Sigmoid colon (tissue), 7 donors: ENCODE measurements around the gene DNAJC3. TPM values are rescaled to one million over a fixed set of nuclear protein-coding genes. Genes with fewer than 3 reads are reported as not detected.

Experiments used
- DNase-seq: peaks from one replicate; pipeline ENCODE4 v3.0.0-alpha.2; 2019
- H3K27ac ChIP-seq, 4 donors: fragments of 200-600 bp; sonication (generic); one replicate each; pipeline ENCODE4 v1.5.1; 2016 to 2019; ENCODE audit warnings: mild to moderate bottlenecking in 1 of 4
- H3K27me3 ChIP-seq, 3 donors: fragments of 200-600 bp; sonication (generic); one replicate each; pipeline ENCODE4 v1.5.1; 2019; ENCODE audit warnings: mild to moderate bottlenecking in 1 of 3
- H3K36me3 ChIP-seq, 4 donors: fragments of 200-600 bp; sonication (generic); one replicate each; pipeline ENCODE4 v1.5.1; 2016 to 2019
- H3K4me1 ChIP-seq, 4 donors: fragments of 200-600 bp; sonication (generic); one replicate each; pipeline ENCODE4 v1.5.1; 2017 to 2019
- H3K4me3 ChIP-seq, 4 donors: fragments of 200-600 bp; sonication (generic); one replicate each; pipeline ENCODE4 v1.5.1; 2017 to 2019; ENCODE audit warnings: mild to moderate bottlenecking in 2 of 4, moderate library complexity in 1 of 4
- H3K9me3 ChIP-seq, 4 donors: fragments of 200-600 bp in 3 of 4; sonication (generic) in 3 of 4; one replicate each; pipeline versions ENCODE4 v1.5.1 to v1.6.1; 2013 to 2019
- EP300 ChIP-seq, 4 donors: sonication (generic); formaldehyde crosslinking; IDR thresholded peaks; one replicate each; pipeline ENCODE4 v1.6.1; 2017; ENCODE audit warnings: antibody characterized with exemption in 4 of 4
- POLR2A ChIP-seq, 2 donors: fragments of 450-650 bp; IDR thresholded peaks; one replicate each; pipeline ENCODE4 v1.6.1; 2016; ENCODE audit warnings: antibody characterized with exemption in 2 of 2, mild to moderate bottlenecking in 2 of 2, moderate library complexity in 2 of 2
- POLR2AphosphoS5 ChIP-seq, 4 donors: sonication (generic); formaldehyde crosslinking; IDR thresholded peaks; one replicate each; pipeline ENCODE4 v1.6.1; 2017; ENCODE audit warnings: antibody characterized with exemption in 4 of 4
- WGBS, 2 donors: extraction: QIAGEN DNeasy Blood & Tissue Kit; methylation state at CpG; one replicate each; pipeline ENCODE4 v1.1.7; 2013; 5-methylcytosine and 5-hydroxymethylcytosine counted together
- intact Hi-C: fragments of 100-400 bp; cut with DNase I; formaldehyde crosslinking; loops from one replicate; pipeline ENCODE4 v1.15.1; 2023
- polyA plus RNA-seq, 3 donors: library from polyadenylated mRNA; stranded (reverse); fragments of 200-250 nt; gene quantifications; one replicate each; pipeline ENCODE4 v1.2.3, GENCODE V29; 2013
- total RNA-seq, 4 donors: library from RNA; depleted of rRNA; stranded (reverse); fragments of >200 nt; gene quantifications; one replicate each; pipeline ENCODE4 v1.1.0, GENCODE V29; 2016
- TF ChIP-seq, protein P1 (sequence below), 4 experiments: fragments of 450-650 bp in 3 of 4; fragments of 200-600 bp in 1 of 4; IDR thresholded peaks; one replicate each; pipeline ENCODE4 v1.5.1; 2016 to 2019; ENCODE audit warnings: antibody characterized with exemption in 4 of 4, mild to moderate bottlenecking in 3 of 4, moderate library complexity in 2 of 4
- donor health status: healthy with polysubstance abuse.
- donor health status: Bipolar disorder and iron deficiency.
- donor health status: healthy.

The DNAJC3 gene
- total and polyA plus RNA-seq, 7 donors: 4.8 to 48.5 (median 41.5) TPM

DNA sequence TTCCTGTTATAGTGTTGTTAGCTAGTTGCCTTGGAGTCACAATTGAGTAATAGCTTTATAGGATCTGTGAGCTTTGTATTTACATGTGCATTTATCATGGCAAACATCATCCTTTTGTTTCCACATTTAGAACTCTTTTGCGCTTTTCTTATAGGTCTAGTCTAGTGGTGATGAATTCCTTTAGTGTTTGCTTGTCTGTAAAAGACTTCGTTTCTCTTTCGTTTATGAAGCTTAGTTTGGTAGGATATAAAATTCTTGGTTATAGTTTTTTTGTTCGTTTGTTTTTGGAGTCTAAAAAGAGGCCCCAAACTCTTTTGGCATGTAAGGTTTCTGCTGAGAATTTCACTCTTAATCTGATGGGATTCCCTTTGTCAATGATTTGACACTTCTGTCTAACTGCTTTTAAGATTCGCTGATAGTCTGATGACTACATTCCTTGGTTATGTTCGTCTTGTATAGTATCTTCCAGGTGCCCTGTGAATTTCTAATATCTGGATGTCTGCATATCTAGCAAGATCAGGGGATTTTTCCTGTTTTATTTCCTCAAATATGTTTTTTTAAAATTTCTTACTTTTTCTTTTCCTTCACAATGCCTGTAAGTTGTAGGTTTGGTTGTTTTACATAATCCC is 20.2 kb downstream of the DNAJC3 start:
- Histone ChIP-seq H3K36me3 (no peaks in the 10 kb centered on the region), H3K27ac (no peak overlapping the region), H3K9me3 (no peaks in the 10 kb centered on the region), H3K4me1 (peaks cover 0 to 14% (median 5%) of the 10 kb centered on the region in 4 donors), H3K27me3 (no peaks in the 10 kb centered on the region), H3K4me3 (no peak overlapping the region)
- DNase-seq: no peak
- intact Hi-C loops: no loop called here
- TF ChIP-seq, protein P1, sequence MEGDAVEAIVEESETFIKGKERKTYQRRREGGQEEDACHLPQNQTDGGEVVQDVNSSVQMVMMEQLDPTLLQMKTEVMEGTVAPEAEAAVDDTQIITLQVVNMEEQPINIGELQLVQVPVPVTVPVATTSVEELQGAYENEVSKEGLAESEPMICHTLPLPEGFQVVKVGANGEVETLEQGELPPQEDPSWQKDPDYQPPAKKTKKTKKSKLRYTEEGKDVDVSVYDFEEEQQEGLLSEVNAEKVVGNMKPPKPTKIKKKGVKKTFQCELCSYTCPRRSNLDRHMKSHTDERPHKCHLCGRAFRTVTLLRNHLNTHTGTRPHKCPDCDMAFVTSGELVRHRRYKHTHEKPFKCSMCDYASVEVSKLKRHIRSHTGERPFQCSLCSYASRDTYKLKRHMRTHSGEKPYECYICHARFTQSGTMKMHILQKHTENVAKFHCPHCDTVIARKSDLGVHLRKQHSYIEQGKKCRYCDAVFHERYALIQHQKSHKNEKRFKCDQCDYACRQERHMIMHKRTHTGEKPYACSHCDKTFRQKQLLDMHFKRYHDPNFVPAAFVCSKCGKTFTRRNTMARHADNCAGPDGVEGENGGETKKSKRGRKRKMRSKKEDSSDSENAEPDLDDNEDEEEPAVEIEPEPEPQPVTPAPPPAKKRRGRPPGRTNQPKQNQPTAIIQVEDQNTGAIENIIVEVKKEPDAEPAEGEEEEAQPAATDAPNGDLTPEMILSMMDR (IDR thresholded peaks at IDR 0.05): no peak
- TF ChIP-seq POLR2AphosphoS5 (IDR thresholded peaks at IDR 0.05) (no peak), EP300 (IDR thresholded peaks at IDR 0.05) (no peak), POLR2A (IDR thresholded peaks at IDR 0.05) (no peak)
- 91 to 96% methylated on average over 6 of the region's 6 CpGs for WGBS, 2 donors

DNA sequence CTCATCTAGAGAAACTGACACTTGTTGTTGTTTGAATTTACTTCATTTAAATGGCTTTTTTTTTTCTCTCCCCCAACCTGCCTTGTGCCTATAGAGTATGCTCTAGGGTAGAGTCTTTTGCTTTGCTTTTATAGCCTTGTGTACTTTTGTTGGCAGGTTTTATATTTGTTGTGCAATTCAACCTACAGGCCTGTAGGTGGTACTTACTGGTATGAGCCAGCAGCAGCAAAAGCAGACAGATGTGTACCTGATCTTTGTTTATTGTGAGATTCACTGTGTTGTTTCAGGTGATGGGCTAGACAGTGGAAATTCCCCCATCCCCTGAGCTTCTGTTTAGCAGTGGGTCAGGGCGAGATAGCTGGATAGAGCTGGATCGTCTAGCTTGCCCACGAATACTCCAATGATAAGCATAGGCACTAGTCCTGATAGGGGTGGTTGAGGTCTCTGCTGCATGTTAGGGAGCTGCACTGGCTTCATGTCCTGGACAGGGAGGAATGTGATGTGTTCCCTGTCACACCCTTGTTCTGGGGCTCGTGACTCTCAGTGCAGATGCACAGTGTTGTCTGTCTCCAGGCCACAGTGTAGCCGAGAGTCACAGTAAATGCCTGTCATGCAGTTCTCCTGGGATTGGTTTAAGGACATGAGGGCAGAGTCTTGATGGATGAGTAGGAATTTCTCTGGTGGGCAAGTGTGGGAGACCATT is 21.3 kb downstream of the DNAJC3 start:
- H3K27me3 ChIP-seq: no peaks in the 10 kb centered on the region
- 93 to 94% methylated on average over 5 of the region's 5 CpGs for WGBS, 2 donors
- intact Hi-C loops: no loop called here
- H3K9me3 ChIP-seq: no peaks in the 10 kb centered on the region
- H3K4me1 ChIP-seq: peaks cover 0 to 22% (median 7%) of the 10 kb centered on the region in 4 donors
- no peaks in the 10 kb centered on the region for H3K36me3 ChIP-seq
- no peak for DNase-seq
- no peak overlapping the region for H3K4me3 ChIP-seq
- H3K27ac ChIP-seq: no peak overlapping the region
- TF ChIP-seq POLR2A (IDR thresholded peaks at IDR 0.05): no peak
- TF ChIP-seq POLR2AphosphoS5 (IDR thresholded peaks at IDR 0.05): no peak
- TF ChIP-seq, protein P1 (IDR thresholded peaks at IDR 0.05): no peak
- no peak for TF ChIP-seq EP300 (IDR thresholded peaks at IDR 0.05)

DNA sequence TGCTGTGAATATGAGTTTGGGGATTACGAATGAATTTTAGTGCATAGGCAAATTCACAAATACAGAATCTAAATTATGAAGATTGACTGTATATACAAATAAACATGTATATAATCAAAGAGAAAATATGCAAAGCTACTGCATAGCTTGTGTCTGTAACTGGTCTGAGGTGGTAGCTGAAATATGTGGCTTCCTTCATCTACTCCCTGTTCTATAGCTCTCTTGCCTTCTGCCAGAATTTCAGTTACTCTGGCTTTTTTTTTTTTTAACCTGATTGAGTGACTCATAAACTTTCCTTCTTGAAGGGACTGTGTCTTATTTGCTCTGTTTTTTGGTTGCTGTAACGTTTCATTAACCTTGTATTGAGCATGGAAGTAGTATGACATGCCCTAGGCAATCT is 26.6 kb downstream of the DNAJC3 start:
- no peak overlapping the region for H3K4me3 ChIP-seq
- DNase-seq: no peak
- H3K36me3 ChIP-seq: no peaks in the 10 kb centered on the region
- no peaks in the 10 kb centered on the region for H3K27me3 ChIP-seq
- H3K4me1 ChIP-seq: peaks cover 0 to 36% (median 12%) of the 10 kb centered on the region in 4 donors
- H3K27ac ChIP-seq: no peak overlapping the region
- 75 to 83% methylated on average over 2 of the region's 2 CpGs for WGBS, 2 donors
- no peak for TF ChIP-seq POLR2AphosphoS5 (IDR thresholded peaks at IDR 0.05)
- TF ChIP-seq, protein P1 (IDR thresholded peaks at IDR 0.05): no peak
- no peaks in the 10 kb centered on the region for H3K9me3 ChIP-seq
- intact Hi-C loops: no loop called here

DNA sequence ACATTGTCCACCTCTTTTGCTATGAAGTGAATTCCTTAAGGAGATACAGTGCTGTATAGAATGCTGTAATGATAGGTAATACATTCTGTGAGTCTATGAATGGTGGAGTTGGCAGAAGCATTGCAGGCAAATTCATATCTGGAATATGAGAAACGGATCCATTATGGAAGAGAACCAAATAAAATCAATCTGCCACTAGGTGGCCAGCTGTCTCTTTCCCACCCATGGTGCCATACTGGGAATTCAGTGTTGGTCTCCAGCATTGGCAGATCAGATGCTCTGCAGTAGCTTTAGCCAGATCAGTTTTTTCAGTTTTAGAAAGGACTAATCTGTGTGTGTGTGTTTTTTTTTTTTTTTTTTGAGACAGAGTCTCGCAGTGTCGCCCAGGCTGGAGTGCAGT is 27.6 kb downstream of the DNAJC3 start:
- Histone ChIP-seq H3K36me3 (no peaks in the 10 kb centered on the region), H3K4me3 (no peak overlapping the region), H3K4me1 (peaks cover 0 to 35% (median 12%) of the 10 kb centered on the region in 4 donors), H3K27me3 (no peaks in the 10 kb centered on the region), H3K9me3 (no peaks in the 10 kb centered on the region), H3K27ac (no peak overlapping the region)
- 97 to 99% methylated on average over 3 of the region's 3 CpGs for WGBS, 2 donors
- TF ChIP-seq POLR2AphosphoS5 (IDR thresholded peaks at IDR 0.05) (no peak), POLR2A (IDR thresholded peaks at IDR 0.05) (no peak), EP300 (IDR thresholded peaks at IDR 0.05) (no peak)
- TF ChIP-seq, protein P1 (IDR thresholded peaks at IDR 0.05): no peak
- no peak for DNase-seq
- intact Hi-C loops: no loop called here
